GM21619 (cell line): ENCODE results near the gene SH3GL3.

Experiments
- ATAC-seq: cut with Tn5 transposase; IDR thresholded peaks from one replicate; pipeline ENCODE4 v1.9.1; 2021; ENCODE audit not compliant: unreplicated experiment

Gene SH3GL3

DNA sequence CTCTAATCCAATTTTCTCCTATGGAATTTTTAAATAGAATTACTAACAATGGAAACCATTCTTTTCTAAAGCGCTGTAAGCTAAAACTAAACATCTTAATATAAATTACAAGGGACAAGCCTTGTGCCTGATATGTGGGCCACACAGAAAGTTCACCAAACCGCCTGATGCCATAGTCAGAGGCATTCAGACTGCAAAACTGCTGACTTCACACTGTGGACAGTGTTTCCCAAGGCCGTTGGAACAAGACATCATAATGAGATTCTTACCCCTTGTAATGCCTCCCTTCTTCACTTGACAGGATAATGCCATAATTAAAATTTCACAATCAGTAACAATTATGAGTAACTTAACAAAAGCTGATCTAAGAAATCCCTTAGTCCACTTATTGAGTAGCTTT, 14.9 kb downstream of the SH3GL3 start:
- ATAC-seq: no peak

DNA sequence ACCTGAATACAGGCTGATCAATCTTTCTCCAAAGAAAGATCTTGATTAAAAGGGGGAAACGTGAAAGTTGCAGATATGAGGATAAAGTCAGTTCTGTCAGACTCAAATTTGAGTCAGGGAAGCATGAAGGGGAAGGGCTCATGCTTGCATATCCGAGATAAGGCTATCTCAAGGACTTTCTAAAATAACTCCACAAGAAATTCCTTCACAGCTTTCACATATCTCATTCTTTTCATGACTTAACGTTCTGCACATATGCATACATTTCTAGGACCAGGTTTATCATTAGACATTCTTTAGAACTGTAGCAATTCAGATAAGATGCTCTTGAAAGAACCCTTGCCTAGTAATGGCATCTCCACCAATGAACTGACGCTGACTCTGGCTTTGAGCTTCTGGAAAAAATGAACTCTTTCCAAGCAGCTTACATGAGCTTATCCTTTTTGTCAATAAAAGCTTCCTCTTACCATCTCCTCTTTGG, 15.9 kb downstream of the SH3GL3 start:
- no peak for ATAC-seq

DNA sequence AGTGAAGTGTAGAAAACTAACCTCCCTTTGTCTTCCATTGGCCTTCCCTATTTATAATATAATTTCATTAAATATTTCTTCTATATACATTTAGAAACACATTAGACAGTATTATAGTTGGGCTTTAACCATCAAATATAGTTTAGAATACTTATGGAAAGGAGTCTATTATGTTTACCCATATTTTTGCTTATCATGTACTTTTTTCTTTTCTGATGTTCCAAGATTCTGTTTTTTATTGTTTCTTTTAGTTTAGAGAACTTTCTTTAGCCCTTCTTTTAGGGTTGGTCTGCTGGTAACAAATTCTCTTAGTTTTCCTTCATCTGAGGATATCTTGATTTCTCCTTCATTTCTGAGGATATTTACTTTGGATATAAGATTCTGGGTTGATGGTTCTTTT, 23.7 kb downstream of the SH3GL3 start:
- no peak for ATAC-seq

DNA sequence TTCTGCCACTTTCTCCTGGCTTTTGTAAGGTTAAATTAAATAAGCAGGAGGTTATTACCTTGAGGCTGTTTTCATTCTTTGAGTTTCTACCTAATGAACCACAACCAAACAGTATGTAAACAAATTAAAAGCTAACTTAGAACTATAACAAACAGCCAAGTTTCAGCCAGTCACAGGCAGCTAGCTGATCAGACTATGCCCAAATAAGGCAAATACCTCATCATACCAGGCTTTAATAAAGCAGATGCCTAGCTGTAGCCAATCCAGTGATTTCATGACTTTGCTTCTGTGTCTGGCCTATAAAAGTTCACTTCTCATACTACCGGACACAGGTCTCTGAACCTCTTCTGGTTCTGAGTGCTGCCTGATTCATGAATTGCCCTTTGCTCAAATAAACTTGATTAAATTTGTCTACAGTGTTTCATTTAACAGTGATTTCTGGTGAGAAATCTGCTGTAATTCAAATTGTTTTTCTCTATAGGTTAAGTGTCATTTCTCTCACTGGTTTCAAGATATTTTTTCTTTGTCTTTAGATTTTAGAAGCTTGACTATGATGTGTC, 24.2 kb downstream of the SH3GL3 start:
- no peak for ATAC-seq

DNA sequence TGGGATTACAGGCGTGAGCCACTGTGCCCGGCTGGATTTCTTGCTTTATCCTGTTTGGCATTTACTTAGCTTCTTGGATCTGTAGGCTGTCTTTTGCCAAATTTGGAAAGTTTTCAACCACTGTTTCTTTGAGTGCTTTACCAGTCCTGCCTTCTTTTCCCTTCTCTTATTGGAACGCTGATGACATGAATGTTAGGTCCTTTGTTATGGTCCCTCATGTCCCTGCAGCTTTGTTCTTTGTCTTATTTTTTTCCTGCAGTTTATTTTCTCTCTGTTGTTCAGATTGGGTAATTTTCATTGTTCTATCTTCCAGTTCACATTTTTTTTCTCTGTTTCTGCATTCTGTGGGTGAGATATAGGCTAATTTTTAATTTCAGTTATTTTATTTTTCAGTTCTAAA, 25.0 kb downstream of the SH3GL3 start:
- ATAC-seq: no peak

DNA sequence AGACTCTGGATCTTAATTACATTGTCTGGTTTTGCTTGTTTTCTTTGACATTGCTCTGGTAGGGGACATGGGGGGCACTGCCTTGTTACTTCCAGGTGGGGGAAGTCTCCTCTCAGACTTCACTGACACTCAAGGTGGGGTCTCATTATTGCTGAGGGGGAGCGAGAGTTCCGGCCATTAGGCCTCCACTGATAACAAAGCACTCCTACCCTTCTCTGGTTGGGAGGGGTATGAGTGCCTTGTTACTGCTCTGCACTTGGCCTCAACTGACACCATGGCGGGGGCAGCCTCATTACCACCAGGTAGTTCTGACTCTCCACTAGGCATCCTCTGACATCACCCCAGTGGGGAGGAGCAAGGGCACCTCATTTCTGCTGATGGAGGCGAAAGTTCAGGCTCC, 25.7 kb downstream of the SH3GL3 start:
- no peak for ATAC-seq

DNA sequence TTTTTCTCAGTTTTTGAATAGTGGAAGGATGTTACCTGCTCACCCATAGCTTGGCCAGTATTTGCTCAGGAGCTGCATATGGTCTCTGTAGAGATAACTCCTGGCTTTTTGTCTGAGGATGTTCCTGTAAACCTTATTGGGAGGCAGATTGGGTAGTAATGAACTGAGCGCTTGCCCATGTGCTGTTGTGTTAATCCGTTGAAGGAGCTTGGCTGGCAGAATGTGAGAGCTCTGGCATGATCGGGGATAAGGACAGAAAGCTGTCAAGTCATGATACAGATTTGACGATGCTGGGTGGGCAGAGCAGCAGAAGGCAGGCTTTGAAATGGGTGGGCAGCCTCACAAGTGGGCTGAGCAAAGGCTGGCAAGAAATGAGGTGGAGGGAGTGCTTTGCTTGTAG, 27.4 kb downstream of the SH3GL3 start:
- ATAC-seq: no peak

DNA sequence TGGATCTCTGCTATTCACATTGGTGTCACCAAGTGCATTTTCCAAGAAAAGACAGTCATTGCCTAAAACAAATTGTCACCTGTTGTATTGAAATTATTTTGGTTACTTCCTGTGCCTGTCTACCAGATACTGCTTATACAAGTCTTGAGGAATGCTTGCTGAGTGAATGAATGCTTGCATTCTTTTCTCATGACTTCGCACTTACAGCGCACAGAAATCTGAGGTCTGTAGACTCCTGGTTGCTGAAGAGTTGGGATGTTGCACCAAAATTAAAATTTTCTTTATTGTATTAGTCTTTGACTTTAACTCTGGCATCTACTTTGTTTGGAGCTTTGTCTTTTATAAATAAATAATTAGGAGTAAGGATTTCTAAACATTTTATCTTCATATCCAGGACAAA, 28.4 kb downstream of the SH3GL3 start:
- no peak for ATAC-seq

DNA sequence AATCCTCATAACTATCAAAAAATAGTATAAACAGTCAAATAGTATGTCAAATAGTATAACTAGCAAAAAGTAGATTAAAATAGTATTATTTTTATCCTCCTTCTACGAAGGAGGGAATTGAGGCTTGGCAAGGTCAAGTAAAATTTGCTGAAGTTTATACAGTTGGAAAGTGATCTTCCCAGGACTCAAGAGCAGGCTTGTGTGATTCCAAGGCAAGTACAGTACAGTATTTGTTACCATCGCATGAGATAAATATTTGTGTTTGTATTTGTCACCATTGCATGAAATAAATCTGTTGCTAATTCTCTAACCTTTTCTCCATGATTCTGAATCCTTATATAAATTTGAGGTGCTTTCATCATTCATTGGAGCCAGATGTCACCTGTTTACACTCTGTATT, 28.9 kb downstream of the SH3GL3 start:
- ATAC-seq: no peak

DNA sequence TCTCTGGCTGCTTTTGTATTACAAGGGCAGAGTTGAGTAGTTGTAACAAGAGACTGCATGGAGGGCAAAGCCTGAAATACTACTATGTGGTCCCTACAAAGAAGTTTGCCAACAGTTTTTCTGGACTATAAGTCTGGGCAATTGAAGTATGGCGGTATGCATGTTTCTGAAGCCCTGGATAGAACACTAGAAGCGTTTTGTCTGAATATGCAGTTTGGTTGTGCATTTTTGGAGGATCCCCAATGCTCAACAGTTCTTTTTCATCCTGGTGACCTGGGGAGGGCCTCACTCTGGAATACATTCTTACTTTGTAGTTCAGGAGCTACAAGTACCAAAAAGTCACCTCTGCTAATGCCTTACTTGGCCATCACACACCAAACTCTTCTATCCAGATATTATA, 29.6 kb downstream of the SH3GL3 start:
- no peak for ATAC-seq

DNA sequence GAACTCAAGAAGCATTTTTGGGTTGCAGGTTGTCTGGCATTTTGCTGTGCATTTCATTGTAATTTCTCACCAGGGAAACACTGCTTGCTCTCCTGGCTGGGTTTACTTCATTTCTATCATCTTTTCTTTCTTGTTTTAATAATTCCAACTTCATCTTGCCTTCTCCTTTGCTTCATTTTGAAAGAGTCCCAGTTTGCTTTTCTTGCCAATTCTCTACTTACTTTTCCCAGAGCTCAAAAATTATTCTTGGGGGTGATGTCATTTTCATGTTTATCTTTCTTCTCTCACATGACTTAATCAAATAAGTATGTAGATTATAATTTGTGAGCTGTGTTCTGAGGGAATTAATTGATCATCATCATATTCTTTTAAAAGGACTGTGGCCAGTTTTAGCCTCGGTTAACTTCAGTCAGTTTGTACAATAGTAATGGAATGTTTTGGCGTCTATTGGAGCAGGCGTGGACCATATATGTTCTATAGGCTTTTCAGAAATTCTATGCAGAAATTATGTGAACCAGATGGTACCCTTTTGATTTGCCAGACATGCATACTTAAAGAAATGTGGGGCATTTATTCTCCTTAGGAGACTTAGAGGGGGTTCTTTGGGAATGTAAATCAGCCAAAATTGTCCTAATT, 30.1 kb downstream of the SH3GL3 start:
- ATAC-seq: no peak

DNA sequence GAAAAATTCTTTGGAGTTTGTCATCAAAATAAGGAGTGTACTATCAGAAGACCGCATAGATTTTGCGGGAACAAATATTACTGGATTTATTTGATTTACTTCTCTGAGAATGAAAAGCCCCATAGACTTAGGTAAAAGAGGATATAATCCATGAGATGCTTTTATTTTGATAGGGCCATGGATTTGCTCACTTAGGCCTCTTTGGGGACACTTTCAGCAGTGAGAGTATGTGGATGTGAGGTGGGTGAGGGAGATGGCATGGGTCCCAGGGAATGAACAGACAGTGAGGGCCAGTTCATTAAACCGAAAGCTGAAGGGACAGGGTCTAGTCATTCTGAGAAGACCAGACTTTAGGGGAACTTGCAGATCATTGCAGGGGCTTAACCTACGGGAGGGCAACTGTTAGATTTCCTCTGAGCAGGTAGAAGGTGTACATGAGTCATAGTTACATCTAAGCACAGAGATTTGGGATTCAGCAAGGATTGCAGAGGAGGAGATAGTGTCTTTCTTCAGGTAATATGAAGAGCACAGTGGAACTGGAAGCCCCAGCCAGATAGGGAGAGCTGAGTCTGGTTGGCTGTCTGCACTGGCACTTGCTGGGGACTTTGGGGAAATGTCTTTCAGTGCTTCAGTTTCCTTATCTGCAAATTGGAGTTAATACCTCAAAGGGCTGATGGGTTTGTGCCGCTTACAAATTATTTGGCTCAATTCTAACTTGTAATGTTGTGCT, 30.8 kb downstream of the SH3GL3 start:
- no peak for ATAC-seq

DNA sequence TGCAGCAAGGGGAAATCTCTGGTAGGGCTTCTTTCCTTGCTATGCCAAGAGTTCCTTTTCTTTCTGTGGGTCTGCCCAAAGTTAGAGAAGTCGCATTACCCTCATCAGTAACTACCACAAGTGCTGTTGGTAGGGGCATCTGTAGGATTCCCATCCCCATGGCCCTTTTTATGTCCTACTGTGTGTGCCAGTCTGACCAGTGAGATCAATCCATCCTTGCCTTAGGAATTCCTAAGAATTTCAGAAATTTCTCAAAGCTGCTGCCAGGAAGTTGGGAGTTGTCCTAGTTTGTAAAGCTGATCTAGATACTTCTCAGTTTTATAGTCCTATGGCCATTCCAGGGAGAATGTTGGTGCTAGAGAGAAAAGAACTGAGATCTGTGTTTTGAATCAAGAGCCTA, 36.5 kb downstream of the SH3GL3 start:
- ATAC-seq: no peak

DNA sequence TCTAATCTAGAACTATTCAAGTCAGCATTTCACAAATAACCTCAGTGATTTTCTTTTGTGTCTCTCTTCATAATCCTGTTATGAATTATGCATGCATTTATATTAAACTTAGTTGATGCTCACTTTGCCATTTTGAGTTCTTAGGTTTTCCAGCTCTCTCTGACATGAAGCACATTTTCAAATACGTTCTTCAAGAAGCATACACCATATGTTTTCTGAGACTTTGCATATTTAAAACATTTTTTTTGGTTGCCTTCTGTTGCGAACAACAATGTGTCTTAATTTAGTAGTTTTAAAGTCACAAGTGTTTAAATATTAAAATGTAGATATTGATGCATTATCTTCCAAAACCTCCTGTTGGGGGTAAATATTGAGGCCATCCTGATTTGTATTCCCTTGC, 37.5 kb downstream of the SH3GL3 start:
- ATAC-seq: no peak

DNA sequence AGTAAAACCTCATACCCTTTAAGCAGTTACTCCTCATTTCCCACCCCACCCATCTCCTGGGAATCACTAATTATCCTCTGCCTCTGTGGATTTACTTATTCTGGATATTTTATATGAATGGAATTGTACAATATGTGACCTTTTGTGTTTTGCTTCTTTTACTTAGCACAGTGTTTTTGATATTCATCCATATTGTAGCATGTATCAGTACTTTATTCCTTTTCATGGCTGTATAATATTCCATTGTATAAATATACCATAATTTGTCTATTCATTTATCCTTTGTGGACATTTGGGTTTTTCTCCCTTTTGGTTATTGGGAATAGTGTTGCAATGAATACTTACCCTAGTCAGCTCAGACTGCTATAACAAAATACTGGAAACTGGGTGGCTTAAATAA, 39.2 kb downstream of the SH3GL3 start:
- ATAC-seq: no peak

DNA sequence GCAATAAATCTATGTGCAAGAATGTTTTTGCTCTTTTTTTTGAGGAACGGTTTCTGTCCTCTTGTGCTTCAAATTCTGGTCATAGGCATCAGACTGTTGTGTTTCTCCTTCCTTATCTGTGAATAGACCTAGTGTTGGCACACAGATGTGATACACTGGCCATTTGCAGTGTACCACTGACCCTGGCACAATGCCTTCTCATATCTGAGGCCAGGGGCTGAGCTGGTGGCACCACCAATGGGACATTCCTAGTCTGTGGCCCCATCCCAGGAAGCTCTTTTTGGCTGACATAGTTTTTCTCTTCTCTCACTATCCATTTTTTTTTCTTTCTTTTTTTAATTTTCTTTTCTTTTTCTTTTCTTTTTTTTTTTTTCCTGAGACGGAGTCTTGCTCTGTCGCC, 40.4 kb downstream of the SH3GL3 start:
- no peak for ATAC-seq

DNA sequence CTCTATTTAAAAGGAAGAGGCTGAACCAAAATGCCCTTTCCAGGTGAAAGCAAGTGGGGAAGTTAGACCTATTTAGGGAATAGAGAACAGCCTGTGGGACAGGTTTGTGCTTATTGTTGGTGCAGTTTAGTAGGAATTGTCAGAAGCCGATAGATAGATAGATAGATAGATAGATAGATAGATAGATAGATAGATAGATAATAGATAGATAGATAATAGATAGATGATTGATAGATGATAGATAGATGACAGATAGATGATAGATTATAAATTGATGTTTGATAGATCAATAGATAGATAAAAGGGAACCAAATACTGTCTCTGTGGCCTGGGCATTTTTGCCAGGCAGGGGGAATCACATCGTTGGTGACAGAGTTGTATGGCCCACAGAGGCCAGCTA, 42.5 kb downstream of the SH3GL3 start:
- ATAC-seq: no peak

DNA sequence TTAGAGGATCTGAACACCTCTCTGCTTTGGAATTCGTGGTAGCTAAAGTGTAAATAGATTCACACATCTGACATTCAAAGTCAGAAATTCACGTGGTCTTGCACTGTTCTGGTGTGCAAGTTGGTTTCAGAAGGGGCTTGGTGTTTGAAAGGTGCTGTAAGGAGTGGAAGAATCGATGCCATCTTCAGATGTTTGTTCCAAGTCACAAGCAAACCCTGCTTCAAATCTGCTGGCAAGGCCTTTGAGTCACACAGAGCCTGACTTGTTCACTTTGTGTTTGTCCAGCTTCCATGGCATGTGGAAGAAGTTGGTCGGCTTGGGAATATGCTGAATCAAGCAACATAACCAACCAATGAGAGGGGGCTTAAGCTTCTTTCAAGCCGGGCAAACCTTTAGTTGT, 44.3 kb downstream of the SH3GL3 start:
- ATAC-seq: no peak

DNA sequence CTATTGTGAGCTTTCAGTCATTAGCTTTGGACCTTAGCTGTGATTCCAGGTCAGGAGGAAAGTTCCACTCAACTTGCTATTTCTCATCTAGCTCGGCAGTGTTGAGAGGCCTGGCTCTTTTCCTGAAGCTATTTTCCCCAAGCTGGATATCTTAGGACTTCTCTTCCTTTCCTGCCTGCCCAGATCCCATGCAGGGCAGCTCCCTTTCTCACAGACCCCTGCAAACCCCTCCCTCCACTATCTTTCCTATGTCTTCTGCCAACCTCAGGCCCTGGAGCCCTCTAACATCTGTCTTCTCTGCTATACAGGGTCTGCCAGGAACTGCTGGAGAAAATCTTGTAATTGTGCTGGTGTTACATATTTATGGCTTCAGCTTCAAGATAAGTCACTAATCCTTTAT, 49.6 kb downstream of the SH3GL3 start:
- no peak for ATAC-seq

DNA sequence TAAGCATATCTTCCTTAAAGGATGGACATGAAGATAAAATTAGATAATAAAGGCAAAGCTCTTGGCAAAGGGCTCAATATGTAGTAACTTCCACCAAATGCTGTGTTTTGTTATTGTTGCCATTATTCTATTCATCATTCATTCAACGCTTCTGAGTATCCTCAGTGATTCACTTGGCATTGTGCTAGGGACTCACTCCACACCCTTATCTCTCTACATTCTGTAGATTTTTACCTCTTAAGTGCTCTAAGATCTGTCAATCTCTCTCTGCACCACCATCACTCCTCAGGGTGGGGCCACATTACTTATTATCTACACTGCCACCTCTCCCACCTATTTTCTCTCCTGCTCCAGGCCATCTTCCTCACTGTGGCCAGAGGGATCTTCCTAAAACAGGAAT, 51.2 kb downstream of the SH3GL3 start:
- ATAC-seq: no peak

DNA sequence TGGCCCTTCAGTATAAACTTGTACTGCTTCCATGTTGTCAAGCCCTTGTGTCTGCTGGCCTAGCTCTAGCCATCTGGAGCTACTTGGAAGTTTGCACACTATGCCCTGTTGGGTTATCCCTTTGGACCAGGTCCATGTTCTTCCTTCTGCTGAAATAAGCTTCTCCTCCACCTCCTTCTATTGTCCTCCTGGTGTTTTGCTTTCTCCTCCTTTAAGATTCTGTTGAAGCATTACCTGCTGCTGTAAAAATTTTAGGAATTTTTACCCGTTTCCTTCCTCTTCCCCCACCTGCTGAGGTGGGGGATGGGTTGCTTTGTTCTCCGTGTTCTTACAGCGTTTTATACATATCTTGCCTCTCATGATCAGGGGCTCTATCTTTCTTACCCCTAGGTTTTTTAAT, 51.7 kb downstream of the SH3GL3 start:
- ATAC-seq: no peak

DNA sequence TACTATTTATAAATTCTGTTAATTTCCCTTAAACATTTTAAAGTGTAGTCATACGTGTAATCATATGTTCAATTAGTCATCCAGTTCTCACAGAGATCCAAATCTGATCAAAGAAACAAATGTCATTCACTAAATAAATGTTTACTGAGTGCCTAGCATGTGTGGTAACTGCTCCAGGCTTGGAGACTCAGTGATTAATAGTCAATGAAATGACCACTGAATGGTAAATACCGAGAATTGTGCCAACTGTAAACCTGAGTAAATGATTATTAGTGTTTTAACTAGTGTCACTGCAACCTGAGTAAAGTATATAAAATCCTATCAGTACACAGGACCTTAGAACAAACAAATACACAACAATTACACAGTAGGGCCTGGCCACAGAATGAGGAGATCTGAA, 52.3 kb downstream of the SH3GL3 start:
- ATAC-seq: no peak
